Bronchial epithelial cell (primary cell): ENCODE data around the gene ACSL5. TPM values are rescaled to one million over a fixed set of nuclear protein-coding genes. Genes with fewer than 3 reads are reported as not detected.
"Not testable (repeated sequence)": the region's sequence is repeated elsewhere in the genome, so short reads cannot be mapped to it uniquely, and the experiment has no call there.

Source experiments
- DNase-seq: peaks from one replicate; pipeline ENCODE4 v3.0.0-alpha.2; 2010; ENCODE audit warnings: low read depth
- FAIRE-seq: peaks from 2 replicates; lab custom pipeline; 2011; peaks lifted over from hg19 to GRCh38; lab: Jason Lieb, UNC
- H3K27me3 ChIP-seq: 2 replicates; pipeline ENCODE4 v1.5.1; 2011; ENCODE audit warnings: low read length; ENCODE audit not compliant: control insufficient read depth, insufficient read depth
- H3K36me3 ChIP-seq: 2 replicates; pipeline ENCODE4 v1.5.1; 2011; ENCODE audit warnings: low read length; ENCODE audit not compliant: control insufficient read depth, insufficient read depth
- H3K4me3 ChIP-seq: 2 replicates; pipeline ENCODE4 v1.5.1; 2011; ENCODE audit warnings: mild to moderate bottlenecking, low read depth, low read length, control low read depth
- CTCF ChIP-seq: IDR thresholded peaks from 2 replicates; pipeline ENCODE4 v1.5.1; 2011; ENCODE audit warnings: mild to moderate bottlenecking, moderate library complexity, low read length, control low read depth, inconsistent platforms; ENCODE audit not compliant: insufficient read depth, severe bottlenecking
- total RNA-seq: library from RNA; depleted of rRNA; stranded (reverse); fragments of >200 nt; gene quantifications from 2 replicates; pipeline ENCODE4 v1.2.1, GENCODE V29; 2014

Gene ACSL5
- total RNA-seq, 1 donor from 2014 or later, result under 0.01 TPM

GRCh38 chr10:112395809-112396530, 22.1 kb downstream of the ACSL5 start:
- FAIRE-seq (no peak), DNase-seq (no peak)
- Histone ChIP-seq H3K36me3 (no peaks in the 10 kb centered on the region), H3K4me3 (no peak overlapping the region), H3K27me3 (no peaks in the 10 kb centered on the region)
- no peak for TF ChIP-seq CTCF

- FAIRE-seq (no peak), DNase-seq (no peak)
- no peak for TF ChIP-seq CTCF
Observed at GRCh38 chr10:112397592-112397991, 23.7 kb downstream of the ACSL5 start.

GRCh38 chr10:112402917-112403316, 29.0 kb downstream of the ACSL5 start:
- FAIRE-seq, result no peak

More at GRCh38 chr10:112397592-112397991, 23.7 kb downstream of the ACSL5 start:
- Histone ChIP-seq H3K36me3 (no peaks in the 10 kb centered on the region), H3K4me3 (no peak overlapping the region), H3K27me3 (no peaks in the 10 kb centered on the region)

GRCh38 chr10:112404617-112405016, 30.7 kb downstream of the ACSL5 start:
- DNase-seq (peak; percentile 84), FAIRE-seq (no peak)
- no peak overlapping the region for H3K4me3 ChIP-seq
- no peaks in the 10 kb centered on the region for H3K27me3 ChIP-seq
- no peak for TF ChIP-seq CTCF
- H3K36me3 ChIP-seq, result no peaks in the 10 kb centered on the region

More at GRCh38 chr10:112402917-112403316, 29.0 kb downstream of the ACSL5 start:
- Histone ChIP-seq H3K36me3 (no peaks in the 10 kb centered on the region), H3K4me3 (no peak overlapping the region), H3K27me3 (no peaks in the 10 kb centered on the region)
- no peak for DNase-seq
- no peak for TF ChIP-seq CTCF

- not testable (repeated sequence) for H3K36me3 ChIP-seq, H3K4me3 ChIP-seq, H3K27me3 ChIP-seq, FAIRE-seq, DNase-seq
Observed at GRCh38 chr10:112406806-112407205, 32.9 kb downstream of the ACSL5 start.

GRCh38 chr10:112407696-112408095, 33.8 kb downstream of the ACSL5 start:
- H3K4me3 ChIP-seq, result no peak overlapping the region
- no peak for DNase-seq
- no peak for FAIRE-seq
- H3K27me3 ChIP-seq, result no peaks in the 10 kb centered on the region
- H3K36me3 ChIP-seq, result no peaks in the 10 kb centered on the region
- TF ChIP-seq CTCF, result no peak
